Activated CD8-positive, alpha-beta memory T cell treated with anti-CD3 and anti-CD28 coated beads, Interleukin-2, amount 50 U/mL, for 1 hour (primary cell): ENCODE results near the gene ARMC8.

ENCODE experiments used
- DNase-seq: peaks from one replicate; pipeline ENCODE4 v3.0.0-alpha.2; 2020; ENCODE audit errors: extremely low read depth

The ARMC8 gene

DNA sequence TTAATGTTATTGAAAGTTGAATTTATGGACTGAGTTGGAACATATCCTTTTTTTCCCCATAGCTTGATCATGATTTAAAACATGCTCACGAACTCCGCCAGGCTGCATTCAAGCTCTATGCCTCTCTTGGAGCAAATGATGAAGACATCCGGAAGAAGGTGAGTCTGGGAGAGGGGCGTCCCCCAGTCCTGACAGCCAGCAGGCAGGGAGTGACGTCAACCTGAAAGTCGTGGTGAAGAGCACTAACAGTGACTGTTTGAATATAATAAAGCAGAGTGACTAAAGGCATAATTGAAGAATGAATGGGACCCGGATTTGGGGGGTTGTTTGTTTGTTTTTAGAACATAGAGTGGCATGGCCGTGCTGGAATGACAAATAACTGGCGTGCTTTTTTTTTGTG lies 57.9 kb downstream of the ARMC8 start:
- DNase-seq = no peak

DNA sequence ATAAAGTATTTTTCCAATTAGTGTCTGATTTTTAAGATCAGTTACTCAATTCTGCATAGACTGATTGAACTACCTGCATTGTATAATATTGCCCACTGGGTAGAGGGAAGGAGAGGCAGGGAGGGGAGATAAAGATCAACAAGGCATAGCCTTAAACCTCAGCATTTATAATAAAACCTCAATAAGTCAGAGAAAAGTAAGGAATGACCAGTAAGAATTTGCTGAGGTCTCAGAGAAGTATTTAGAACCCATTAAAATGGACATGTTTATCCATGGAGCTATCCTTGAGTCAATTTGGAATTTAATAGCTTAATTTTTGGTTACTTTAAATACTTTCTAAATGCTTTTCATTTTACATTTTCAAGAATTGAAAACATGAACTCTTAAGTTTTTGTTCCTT lies 62.5 kb downstream of the ARMC8 start:
- DNase-seq = no peak

DNA sequence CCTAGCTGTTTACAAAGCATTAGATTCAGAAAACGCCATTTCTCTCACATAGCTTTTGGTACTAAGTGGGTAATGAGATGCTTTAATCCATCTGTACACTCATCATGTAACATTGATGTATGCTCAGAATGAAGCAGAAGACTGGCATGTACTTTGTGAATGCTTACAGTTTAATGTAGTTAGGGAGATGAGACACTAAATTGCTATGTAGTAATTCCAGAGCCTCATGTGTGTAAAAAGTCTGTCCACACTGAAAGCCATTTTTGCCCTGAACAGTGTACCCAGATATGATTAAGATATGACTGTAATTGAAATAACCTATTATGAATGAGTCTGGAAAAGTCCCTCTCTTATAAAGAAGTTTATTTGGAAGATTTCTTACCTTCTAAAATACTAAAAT lies 66.5 kb downstream of the ARMC8 start:
- no peak for DNase-seq

DNA sequence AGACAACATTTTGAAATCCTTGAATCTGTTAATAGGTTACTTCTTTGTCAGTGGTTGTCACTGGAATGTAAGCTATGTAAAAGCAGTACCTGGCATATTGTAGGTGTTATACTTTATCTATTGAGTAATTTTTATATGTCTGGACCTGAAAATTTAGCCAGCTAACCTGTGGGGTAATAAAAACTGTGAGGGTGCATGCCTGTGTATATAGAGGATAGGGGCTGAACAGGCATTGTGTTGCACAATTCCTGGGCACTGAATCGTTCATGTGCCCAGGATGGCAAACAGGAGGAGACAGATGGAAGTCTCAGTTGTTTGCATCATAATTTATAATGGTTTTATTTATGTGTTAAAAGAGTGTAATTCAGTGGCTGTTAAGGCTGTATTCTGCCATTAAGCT lies 67.1 kb downstream of the ARMC8 start:
- no peak for DNase-seq

- DNase-seq = no peak
Observed at GRCh38 chr3:138256022-138256421, 68.9 kb downstream of the ARMC8 start.

DNA sequence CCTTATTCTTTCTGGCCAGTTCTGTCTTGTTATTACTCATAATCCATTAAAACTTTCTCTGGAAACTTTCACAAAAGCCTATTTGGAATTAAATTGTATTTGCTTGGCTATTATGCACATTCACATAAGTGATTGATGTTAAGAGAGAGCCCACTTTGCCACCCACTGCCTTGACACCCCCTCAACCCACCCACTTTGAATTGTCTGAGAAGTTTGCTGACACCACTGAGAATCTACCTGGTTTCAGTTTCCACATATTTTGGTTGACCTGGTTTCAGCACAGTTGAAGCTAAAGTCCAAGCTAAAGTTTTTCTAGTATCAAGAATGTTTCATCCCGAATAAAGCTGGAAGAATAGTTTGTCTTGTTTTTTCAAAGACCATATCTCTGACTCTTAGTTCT lies 70.9 kb downstream of the ARMC8 start:
- no peak for DNase-seq

DNA sequence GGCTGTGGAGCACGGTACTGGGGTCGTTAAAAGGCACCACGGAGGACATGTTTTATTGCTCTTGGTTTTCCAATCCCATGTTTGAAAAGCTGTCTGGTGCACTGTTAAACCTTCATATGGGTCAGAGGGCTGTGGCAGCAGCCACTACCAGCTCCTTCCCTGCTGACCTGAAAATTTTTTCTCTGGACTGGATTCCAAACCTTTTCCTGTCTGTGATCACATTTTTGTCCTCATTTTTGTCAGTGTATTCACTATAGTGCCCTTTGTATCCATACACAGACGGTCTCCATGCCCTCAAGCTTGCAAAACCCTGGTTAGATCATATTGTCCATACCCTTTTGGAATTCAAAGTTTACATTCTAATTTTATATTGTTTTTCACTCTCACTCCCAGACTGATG lies 72.0 kb downstream of the ARMC8 start:
- DNase-seq = no peak

GRCh38 chr3:138260611-138261010 lies 73.5 kb downstream of the ARMC8 start:
- DNase-seq = no peak

DNA sequence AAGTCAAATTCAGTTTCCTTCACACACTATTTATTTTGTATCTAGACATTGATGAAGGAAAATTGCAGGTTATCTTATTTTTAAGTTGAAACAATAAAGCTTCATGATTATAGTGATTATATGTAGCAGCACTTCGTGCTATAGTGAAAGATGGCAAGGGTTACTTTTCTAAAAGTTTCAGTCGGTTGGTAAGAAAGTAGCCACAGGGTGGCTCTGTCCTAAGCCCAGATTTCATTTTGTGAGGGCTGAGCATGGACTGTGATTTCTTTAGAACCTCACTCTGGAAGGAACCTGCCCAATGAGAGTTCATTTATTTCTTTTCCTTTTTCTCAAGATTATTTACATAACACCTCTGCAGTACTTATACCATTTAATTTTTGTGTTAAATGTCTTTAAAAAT lies 76.0 kb downstream of the ARMC8 start:
- DNase-seq = no peak

GRCh38 chr3:138265745-138266144 lies 78.6 kb downstream of the ARMC8 start:
- DNase-seq = no peak

DNA sequence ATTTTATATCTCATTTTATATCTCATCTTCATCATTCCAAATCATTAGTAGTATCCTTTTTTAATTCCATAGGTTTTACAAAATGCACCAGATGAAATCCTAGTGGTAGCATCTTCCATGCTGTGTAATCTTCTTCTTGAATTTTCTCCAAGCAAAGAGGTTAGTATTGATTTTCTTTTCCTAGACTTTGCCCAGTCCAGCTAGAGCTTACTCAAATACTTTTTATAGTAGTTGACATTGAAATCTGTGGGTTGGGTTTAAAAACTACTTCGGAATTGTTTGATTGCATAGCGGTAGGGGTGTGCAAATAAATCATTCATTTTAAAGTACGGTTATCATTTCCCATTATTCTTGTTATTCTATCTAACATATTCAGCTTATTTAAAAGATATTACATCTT lies 80.0 kb downstream of the ARMC8 start:
- DNase-seq = no peak

GRCh38 chr3:138270245-138270644 lies 83.1 kb downstream of the ARMC8 start:
- DNase-seq = no peak

- no peak for DNase-seq
Observed at GRCh38 chr3:138271189-138271794, 84.2 kb downstream of the ARMC8 start.

DNA sequence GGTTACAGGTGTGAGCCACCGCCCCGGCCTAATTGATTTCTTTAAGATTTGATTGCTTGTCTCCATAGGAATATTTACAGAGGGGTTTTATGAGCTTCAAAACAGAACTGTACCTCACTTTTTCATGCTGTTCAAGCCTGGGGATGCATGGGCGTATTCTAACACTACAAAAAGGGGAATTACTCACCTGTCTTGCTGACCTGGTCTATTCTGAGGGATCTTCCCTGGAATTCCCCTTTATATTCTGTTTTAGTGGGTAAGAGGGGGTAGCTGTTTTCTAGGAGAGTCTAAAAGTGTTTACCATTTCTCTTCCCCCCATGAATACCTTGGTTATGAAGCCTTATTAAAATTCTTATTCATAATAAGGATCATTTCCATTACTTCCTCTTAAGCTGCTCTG lies 94.5 kb downstream of the ARMC8 start:
- no peak for DNase-seq

DNA sequence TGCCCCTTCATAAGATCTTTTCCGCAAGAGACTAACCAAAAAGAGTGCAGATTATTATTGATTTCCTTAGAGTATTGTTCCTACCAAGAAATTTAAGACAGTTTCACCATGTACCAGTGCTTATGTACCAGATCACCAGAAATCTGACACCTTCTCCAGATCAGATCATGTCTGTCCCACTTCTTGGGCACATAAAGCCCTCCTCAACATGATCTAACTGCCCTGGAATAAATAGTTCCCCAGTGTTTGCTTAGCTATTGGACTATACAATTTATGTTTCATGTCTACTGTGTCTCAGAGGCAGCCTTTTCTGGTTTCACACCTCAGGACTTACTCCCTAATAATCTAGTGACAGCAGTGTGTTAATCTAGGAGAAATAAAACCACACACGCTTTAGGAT lies 95.7 kb downstream of the ARMC8 start:
- no peak for DNase-seq

DNA sequence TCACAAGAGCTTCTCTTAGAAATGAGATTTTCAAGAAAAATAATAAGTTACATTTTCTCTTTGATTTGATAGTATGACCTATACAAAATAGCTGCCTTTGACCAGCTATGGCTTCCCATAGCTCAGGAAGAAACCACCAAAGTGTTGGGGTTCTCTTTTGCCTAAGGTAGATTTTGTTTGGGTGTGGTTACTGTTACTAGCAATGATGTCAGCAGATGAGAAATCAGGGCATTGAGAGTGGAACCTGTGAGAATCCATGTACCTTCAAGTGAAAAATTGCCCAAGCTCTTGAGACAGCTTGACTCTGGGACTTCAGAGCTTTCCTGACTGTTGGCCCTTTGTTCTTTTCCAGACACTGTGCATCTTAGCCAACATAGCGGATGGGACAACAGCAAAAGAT lies 97.0 kb downstream of the ARMC8 start:
- DNase-seq = no peak

DNA sequence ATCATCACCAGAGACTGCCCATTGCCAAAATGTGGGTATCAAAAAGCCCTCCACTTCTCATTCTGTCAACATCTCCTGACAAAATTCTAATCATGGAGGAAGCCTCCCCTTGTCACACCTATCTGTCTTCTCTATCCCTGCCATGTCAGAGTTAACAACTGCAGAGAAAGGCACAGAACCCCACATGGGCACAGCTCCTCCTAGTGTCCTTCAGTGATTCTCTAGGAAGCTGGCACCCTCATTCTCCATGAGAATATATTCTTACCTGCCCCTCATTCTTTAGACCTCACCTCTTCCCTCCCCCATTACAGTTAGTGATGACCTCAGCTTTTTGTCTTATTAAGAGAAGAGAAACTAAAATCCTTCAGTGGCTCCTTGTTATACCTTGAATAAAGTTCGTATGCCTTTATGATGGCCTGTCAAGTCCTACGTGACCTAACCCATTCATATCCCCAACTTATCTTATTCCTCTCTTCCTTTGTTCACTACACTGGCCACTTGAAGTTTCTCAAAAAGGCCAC lies 97.9 kb downstream of the ARMC8 start:
- no peak for DNase-seq

DNA sequence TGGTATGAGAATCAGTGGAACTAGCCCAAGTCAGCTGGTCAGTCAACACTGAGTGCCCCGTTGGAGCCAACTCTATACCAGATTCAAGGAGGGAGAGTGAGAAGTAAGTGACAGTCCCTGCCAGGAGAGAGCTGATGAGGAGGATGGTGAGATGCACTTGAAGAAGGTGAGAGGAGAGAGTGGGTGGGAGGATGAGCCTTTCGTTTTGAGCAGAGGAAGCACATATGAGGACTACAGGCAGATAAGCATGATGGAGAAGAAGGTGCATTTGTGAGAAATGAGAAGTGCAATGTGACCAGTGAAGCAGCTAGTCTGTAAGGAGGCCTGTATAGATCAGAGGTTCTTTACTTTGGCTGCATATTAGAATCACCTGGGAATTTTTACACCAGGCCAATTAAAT lies 102.2 kb downstream of the ARMC8 start:
- no peak for DNase-seq

- DNase-seq = no peak
Observed at GRCh38 chr3:138289701-138290100, 102.6 kb downstream of the ARMC8 start.

DNA sequence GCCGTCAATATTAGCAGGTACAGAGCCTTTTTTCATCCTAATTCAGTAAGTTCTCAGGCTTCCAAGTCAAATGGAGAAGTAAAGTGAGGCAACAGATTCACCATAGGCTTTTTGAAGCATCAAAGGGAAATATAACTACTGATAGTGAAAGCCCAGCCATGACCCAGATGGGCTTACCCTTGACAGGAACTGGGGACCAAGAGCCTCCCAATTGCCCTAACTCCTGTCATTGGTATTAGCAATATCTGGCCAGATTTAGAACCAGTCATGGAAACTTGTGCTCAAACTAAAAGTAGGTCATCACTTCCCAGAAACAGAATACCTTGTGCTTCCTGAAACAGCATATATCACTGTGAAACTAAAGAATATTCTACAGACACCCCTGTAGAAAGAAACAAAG lies 109.5 kb downstream of the ARMC8 start:
- DNase-seq = no peak

- no peak for DNase-seq
Observed at GRCh38 chr3:138297059-138297607, 110.0 kb downstream of the ARMC8 start.

DNA sequence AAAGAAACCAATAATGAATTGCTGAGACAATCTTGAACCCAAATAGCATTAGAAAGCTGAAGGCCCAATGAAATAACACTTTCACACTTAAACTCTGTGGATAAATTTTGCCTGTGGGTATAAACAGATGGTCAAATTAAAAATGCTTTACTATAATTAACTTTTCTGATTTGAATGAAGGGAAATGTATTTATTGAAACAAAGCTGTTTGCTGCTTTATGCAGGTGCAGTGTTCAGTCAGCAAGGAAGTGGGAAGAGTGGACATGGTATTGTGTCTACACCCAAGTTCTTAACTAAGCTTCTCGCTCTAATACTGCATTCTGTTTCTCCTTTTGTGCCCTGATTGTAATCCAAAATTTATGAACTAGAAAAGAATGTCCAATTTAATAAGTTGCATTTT lies 110.8 kb downstream of the ARMC8 start:
- DNase-seq = no peak

DNA sequence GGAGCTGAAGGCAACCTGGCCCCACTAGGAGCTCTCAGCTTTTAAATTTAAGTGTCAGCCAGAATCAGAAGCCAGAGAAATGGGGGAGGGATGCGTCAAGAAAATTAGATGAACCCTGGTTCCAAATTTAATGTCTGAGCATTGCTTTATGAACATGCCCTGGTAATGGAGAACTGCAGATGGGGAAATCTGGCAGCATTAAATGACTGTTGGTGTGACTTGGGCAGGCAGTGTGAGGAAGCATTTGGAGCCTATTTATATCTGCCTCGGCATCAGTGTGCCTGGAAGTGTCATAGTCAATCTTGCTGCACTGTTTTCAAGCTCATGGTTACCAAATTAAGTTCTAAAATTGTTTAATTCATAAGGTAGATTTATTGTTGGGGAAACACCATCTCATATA lies 113.5 kb downstream of the ARMC8 start:
- DNase-seq = no peak

- DNase-seq = no peak
Observed at GRCh38 chr3:138303474-138303873, 116.4 kb downstream of the ARMC8 start.
